Measurements from ENCODE around the gene FHL2. TPM values are rescaled to one million over a fixed set of nuclear protein-coding genes. Genes with fewer than 3 reads are reported as not detected.
A peak's percentile ranks its signal among the peaks of the same experiment; 100 is the strongest.

The FHL2 gene
- total and polyA plus RNA-seq, 4 experiments from 2014 or later: 0.23 to 0.87 (median 0.33) TPM; not detected in 1

GRCh38 chr2:105382177-105382576, 16.7 kb downstream of the FHL2 start:
- no peaks in the 10 kb centered on the region for H3K27me3 Mint-ChIP-seq
- H3K4me1 ChIP-seq (ENCODE audit: insufficient read depth, low read length): no peaks in the 10 kb centered on the region
- H3K4me3 Mint-ChIP-seq: no peak overlapping the region
- H3K27me3 ChIP-seq (ENCODE audit: insufficient read depth, low read length): no peaks in the 10 kb centered on the region
- POLR2A ChIA-PET (ENCODE audit: partially characterized antibody): no interaction called here
- H3K36me3 Mint-ChIP-seq: peaks cover 0 to 7% of the 10 kb centered on the region in 2 donors
- H3K36me3 ChIP-seq (ENCODE audit: insufficient read depth, low read length): no peaks in the 10 kb centered on the region
- no peaks in the 10 kb centered on the region for H3K4me1 Mint-ChIP-seq
- H3K27ac ChIP-seq (ENCODE audit: low read depth, low read length): no peak overlapping the region
- peak overlapping the region in 1 of 7 donors; percentile 24 for H3K27ac Mint-ChIP-seq
- DNase-seq: no peak
- H3K9me3 Mint-ChIP-seq: no peaks in the 10 kb centered on the region
- CTCF ChIA-PET (ENCODE audit: partially characterized antibody): no interaction called here
- intact Hi-C loops (cut with micrococcal nuclease): no loop called here
- no peaks in the 10 kb centered on the region for H3K9me3 ChIP-seq (ENCODE audit: control insufficient read depth in 1 of 2, low read length in 2 of 2)
- H3K4me3 ChIP-seq (ENCODE audit: low read length in 2 of 2): no peak overlapping the region

DNA sequence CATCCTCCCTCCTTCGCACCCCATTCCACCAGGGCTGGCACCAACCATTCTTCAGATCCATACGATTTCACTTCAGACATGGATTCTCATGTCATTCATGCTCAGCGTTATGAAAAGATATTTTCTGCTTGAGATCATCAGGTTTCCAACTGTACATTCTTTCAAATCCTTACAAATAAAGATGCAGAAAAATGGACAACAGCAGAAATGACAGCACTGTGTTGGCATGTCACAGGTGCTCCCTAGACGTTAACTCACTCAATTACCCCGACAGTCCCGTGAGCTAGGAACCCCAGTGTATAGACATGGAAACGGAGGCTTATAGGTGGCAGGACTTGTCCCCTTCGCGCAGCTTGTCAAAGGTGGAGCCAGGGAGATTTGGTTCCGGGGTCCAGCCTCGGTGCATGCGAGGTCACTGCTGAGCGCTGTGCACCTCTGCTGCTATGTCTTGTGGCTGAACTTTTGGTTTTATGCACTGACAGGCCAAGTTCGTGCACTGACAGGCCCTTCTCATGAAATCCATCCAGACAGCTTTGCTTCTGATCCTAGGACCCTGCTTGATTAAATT, 17.7 kb downstream of the FHL2 start:
- ChIA-PET POLR2A (ENCODE audit: partially characterized antibody) (no interaction called here), CTCF (ENCODE audit: partially characterized antibody) (no interaction called here)
- Histone ChIP-seq H3K4me3 (ENCODE audit: low read length in 2 of 2) (no peak overlapping the region), H3K27me3 (ENCODE audit: insufficient read depth, low read length) (no peaks in the 10 kb centered on the region), H3K36me3 (ENCODE audit: insufficient read depth, low read length) (no peaks in the 10 kb centered on the region), H3K4me1 (ENCODE audit: insufficient read depth, low read length) (no peaks in the 10 kb centered on the region), H3K9me3 (ENCODE audit: control insufficient read depth in 1 of 2, low read length in 2 of 2) (no peaks in the 10 kb centered on the region), H3K27ac (ENCODE audit: low read depth, low read length) (no peak overlapping the region)
- peak overlapping the region in 1 of 8 donors; percentile 0 for H3K4me3 Mint-ChIP-seq
- no peaks in the 10 kb centered on the region for H3K27me3 Mint-ChIP-seq
- H3K4me1 Mint-ChIP-seq: no peaks in the 10 kb centered on the region
- H3K36me3 Mint-ChIP-seq: peaks cover 0 to 7% of the 10 kb centered on the region in 2 donors
- peak overlapping the region in 1 of 7 donors; percentile 45 for H3K27ac Mint-ChIP-seq
- intact Hi-C loops (cut with micrococcal nuclease): no loop called here
- DNase-seq: no peak
- H3K9me3 Mint-ChIP-seq: no peaks in the 10 kb centered on the region

- DNase-seq: no peak
- Histone ChIP-seq H3K4me3 (ENCODE audit: low read length in 2 of 2) (no peak overlapping the region), H3K36me3 (ENCODE audit: insufficient read depth, low read length) (no peaks in the 10 kb centered on the region), H3K27me3 (ENCODE audit: insufficient read depth, low read length) (no peaks in the 10 kb centered on the region), H3K27ac (ENCODE audit: low read depth, low read length) (no peak overlapping the region), H3K9me3 (ENCODE audit: control insufficient read depth in 1 of 2, low read length in 2 of 2) (no peaks in the 10 kb centered on the region), H3K4me1 (ENCODE audit: insufficient read depth, low read length) (no peaks in the 10 kb centered on the region)
- no peak overlapping the region for H3K27ac Mint-ChIP-seq
- no peaks in the 10 kb centered on the region for H3K27me3 Mint-ChIP-seq
- ChIA-PET CTCF (ENCODE audit: partially characterized antibody) (no interaction called here), POLR2A (ENCODE audit: partially characterized antibody) (no interaction called here)
- no peaks in the 10 kb centered on the region for H3K4me1 Mint-ChIP-seq
- peaks cover 0 to 7% of the 10 kb centered on the region in 2 donors for H3K36me3 Mint-ChIP-seq
- no peak overlapping the region for H3K4me3 Mint-ChIP-seq
- H3K9me3 Mint-ChIP-seq: no peaks in the 10 kb centered on the region
- intact Hi-C loops (cut with micrococcal nuclease): no loop called here
Observed at GRCh38 chr2:105380432-105381100, 18.3 kb downstream of the FHL2 start.

GRCh38 chr2:105379741-105380186, 19.1 kb downstream of the FHL2 start:
- intact Hi-C loops (cut with micrococcal nuclease): no loop called here
- Mint-ChIP-seq H3K9me3 (no peaks in the 10 kb centered on the region), H3K36me3 (peaks cover 0 to 2% of the 10 kb centered on the region in 2 donors), H3K27me3 (no peaks in the 10 kb centered on the region), H3K4me3 (no peak overlapping the region), H3K4me1 (peaks cover 0 to under 1% (median 0%) of the 10 kb centered on the region in 4 donors), H3K27ac (no peak overlapping the region)
- Histone ChIP-seq H3K9me3 (ENCODE audit: control insufficient read depth in 1 of 2, low read length in 2 of 2) (no peaks in the 10 kb centered on the region), H3K27ac (ENCODE audit: low read depth, low read length) (no peak overlapping the region), H3K4me3 (ENCODE audit: low read length in 2 of 2) (no peak overlapping the region), H3K4me1 (ENCODE audit: insufficient read depth, low read length) (no peaks in the 10 kb centered on the region), H3K27me3 (ENCODE audit: insufficient read depth, low read length) (no peaks in the 10 kb centered on the region), H3K36me3 (ENCODE audit: insufficient read depth, low read length) (no peaks in the 10 kb centered on the region)
- ChIA-PET CTCF (ENCODE audit: partially characterized antibody) (no interaction called here), POLR2A (ENCODE audit: partially characterized antibody) (no interaction called here)
- no peak for DNase-seq

DNA sequence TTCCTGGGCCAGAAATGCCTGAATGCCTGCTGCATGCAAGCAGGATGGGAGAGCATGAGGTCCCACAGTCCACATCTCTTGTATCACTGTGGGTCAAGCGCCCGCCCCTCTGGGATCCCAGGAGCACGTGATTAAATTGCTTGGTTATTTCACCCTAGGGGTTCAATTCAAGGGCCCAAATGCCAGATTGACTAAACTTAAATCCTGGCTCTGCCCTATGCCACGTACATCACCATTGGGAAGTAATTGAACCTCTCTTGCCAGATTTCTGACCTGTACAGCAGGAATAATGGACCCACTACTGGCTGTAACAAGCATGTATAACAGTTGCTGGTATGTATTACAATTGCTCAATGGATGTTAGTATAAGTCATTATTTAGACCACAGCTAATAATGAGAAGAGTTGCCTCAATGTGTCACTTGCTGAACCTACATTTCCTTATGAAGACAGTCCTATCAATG, 19.9 kb downstream of the FHL2 start:
- Histone ChIP-seq H3K27me3 (ENCODE audit: insufficient read depth, low read length) (no peaks in the 10 kb centered on the region), H3K9me3 (ENCODE audit: control insufficient read depth in 1 of 2, low read length in 2 of 2) (no peaks in the 10 kb centered on the region), H3K4me1 (ENCODE audit: insufficient read depth, low read length) (peaks cover 5% of the 10 kb centered on the region), H3K4me3 (ENCODE audit: low read length in 2 of 2) (no peak overlapping the region), H3K27ac (ENCODE audit: low read depth, low read length) (no peak overlapping the region), H3K36me3 (ENCODE audit: insufficient read depth, low read length) (no peaks in the 10 kb centered on the region)
- CTCF ChIA-PET (ENCODE audit: partially characterized antibody): no interaction called here
- no peaks in the 10 kb centered on the region for H3K36me3 Mint-ChIP-seq
- H3K9me3 Mint-ChIP-seq: no peaks in the 10 kb centered on the region
- POLR2A ChIA-PET (ENCODE audit: partially characterized antibody): no interaction called here
- H3K27ac Mint-ChIP-seq: no peak overlapping the region
- intact Hi-C loops (cut with micrococcal nuclease): no loop called here
- no peak overlapping the region for H3K4me3 Mint-ChIP-seq
- DNase-seq: no peak
- no peaks in the 10 kb centered on the region for H3K27me3 Mint-ChIP-seq
- H3K4me1 Mint-ChIP-seq: peaks cover 3 to 8% (median 4%) of the 10 kb centered on the region in 4 donors

DNA sequence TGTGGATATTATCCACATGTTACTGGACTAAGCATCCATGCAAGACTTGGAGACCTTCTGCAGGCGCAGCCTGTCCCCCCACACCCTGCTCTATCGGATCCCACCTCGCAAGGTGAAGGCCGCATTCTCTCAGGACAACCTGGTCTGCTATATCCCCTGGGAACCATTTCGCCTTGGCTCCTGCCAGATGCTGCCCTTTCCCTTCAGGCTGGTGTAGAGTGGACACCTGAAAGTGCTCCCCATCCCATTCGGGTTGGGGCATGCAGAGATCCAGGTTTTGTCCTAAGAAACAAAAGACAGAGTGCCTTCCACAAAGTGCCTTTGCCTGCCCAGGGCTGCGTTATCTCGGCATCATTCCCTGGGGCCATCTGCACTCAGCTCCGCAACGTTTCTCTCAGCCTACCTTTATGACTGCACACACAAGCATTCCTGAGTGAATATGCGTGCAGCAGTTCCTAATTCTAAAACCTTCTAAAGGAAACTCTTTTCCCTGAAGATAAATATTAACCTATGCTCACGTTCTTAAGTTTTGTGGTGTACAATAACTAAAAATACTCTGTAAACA, 20.5 kb downstream of the FHL2 start:
- Mint-ChIP-seq H3K27ac (no peak overlapping the region), H3K27me3 (no peaks in the 10 kb centered on the region), H3K9me3 (no peaks in the 10 kb centered on the region), H3K4me3 (no peak overlapping the region), H3K36me3 (no peaks in the 10 kb centered on the region), H3K4me1 (peaks cover 6 to 14% (median 10%) of the 10 kb centered on the region in 4 donors)
- Histone ChIP-seq H3K4me1 (ENCODE audit: insufficient read depth, low read length) (peaks cover 11% of the 10 kb centered on the region), H3K36me3 (ENCODE audit: insufficient read depth, low read length) (no peaks in the 10 kb centered on the region), H3K9me3 (ENCODE audit: control insufficient read depth in 1 of 2, low read length in 2 of 2) (no peaks in the 10 kb centered on the region), H3K4me3 (ENCODE audit: low read length in 2 of 2) (no peak overlapping the region), H3K27me3 (ENCODE audit: insufficient read depth, low read length) (no peaks in the 10 kb centered on the region), H3K27ac (ENCODE audit: low read depth, low read length) (no peak overlapping the region)
- CTCF ChIA-PET (ENCODE audit: partially characterized antibody): no interaction called here
- no peak for DNase-seq
- POLR2A ChIA-PET (ENCODE audit: partially characterized antibody): no interaction called here
- intact Hi-C loops (cut with micrococcal nuclease): no loop called here

DNA sequence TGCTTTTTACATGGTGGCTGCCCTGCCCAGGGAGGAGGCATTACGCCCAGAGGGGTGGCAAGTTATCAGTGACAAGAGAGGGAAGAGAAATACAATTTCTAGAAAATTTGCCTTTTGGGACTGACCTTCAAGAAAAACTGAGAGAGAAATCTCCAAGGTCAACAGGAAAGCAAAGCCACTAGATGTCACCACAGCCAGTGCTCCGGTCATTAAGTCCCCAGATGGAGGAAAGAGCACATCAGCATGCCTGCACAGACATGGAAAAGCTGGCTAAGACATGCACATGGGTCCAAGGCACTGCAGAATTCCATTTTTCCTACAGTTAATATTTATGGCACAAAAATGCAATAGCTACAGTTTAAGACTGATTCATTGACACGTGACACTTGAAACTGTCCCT, 21.0 kb downstream of the FHL2 start:
- Mint-ChIP-seq H3K36me3 (no peaks in the 10 kb centered on the region), H3K27ac (no peak overlapping the region), H3K9me3 (no peaks in the 10 kb centered on the region), H3K4me3 (no peak overlapping the region), H3K27me3 (no peaks in the 10 kb centered on the region), H3K4me1 (peaks cover 8 to 19% (median 15%) of the 10 kb centered on the region in 4 donors)
- intact Hi-C loops (cut with micrococcal nuclease): no loop called here
- Histone ChIP-seq H3K4me3 (ENCODE audit: low read length in 2 of 2) (no peak overlapping the region), H3K36me3 (ENCODE audit: insufficient read depth, low read length) (no peaks in the 10 kb centered on the region), H3K27ac (ENCODE audit: low read depth, low read length) (no peak overlapping the region), H3K4me1 (ENCODE audit: insufficient read depth, low read length) (peaks cover 16% of the 10 kb centered on the region), H3K27me3 (ENCODE audit: insufficient read depth, low read length) (no peaks in the 10 kb centered on the region), H3K9me3 (ENCODE audit: control insufficient read depth in 1 of 2, low read length in 2 of 2) (no peaks in the 10 kb centered on the region)
- no peak for DNase-seq
- ChIA-PET CTCF (ENCODE audit: partially characterized antibody) (no interaction called here), POLR2A (ENCODE audit: partially characterized antibody) (no interaction called here)
